IPS-15b (cell line): ENCODE data around the gene HTR3C.

Experiments used
- H3K27me3 ChIP-seq: one replicate; pipeline ENCODE4 v1.6.1; 2013; ENCODE audit warnings: low read length; ENCODE audit not compliant: control insufficient read depth, insufficient read depth
- H3K36me3 ChIP-seq: one replicate; pipeline ENCODE4 v1.6.1; 2013; ENCODE audit warnings: low read length; ENCODE audit not compliant: control insufficient read depth, insufficient read depth
- H3K4me1 ChIP-seq: one replicate; pipeline ENCODE4 v1.6.1; 2013; ENCODE audit warnings: mild to moderate bottlenecking, low read length; ENCODE audit not compliant: control insufficient read depth, insufficient read depth
- H3K4me3 ChIP-seq: one replicate; pipeline ENCODE4 v1.5.1; 2013; ENCODE audit warnings: low read depth, low read length
- H3K9ac ChIP-seq: one replicate; pipeline ENCODE4 v1.6.1; 2013; ENCODE audit warnings: low read depth, mild to moderate bottlenecking, low read length
- H3K9me3 ChIP-seq: one replicate; pipeline ENCODE4 v1.6.1; 2013; ENCODE audit warnings: mild to moderate bottlenecking, low read length; ENCODE audit not compliant: control insufficient read depth, insufficient read depth

HTR3C gene

GRCh38 chr3:184099806-184100686, 47.2 kb downstream of the HTR3C start:
- H3K9me3 ChIP-seq: no peaks in the 10 kb centered on the region
- no peaks in the 10 kb centered on the region for H3K27me3 ChIP-seq
- H3K4me1 ChIP-seq: no peaks in the 10 kb centered on the region
- H3K9ac ChIP-seq: no peak overlapping the region
- no peaks in the 10 kb centered on the region for H3K36me3 ChIP-seq
- H3K4me3 ChIP-seq: no peak overlapping the region
